HG03442 (cell line): ENCODE data around the gene LTBP1.

Experiments used
- ATAC-seq: cut with Tn5 transposase; IDR thresholded peaks from one replicate; pipeline ENCODE4 v1.9.1; 2021; ENCODE audit warnings: mild to moderate bottlenecking, moderate library complexity; ENCODE audit not compliant: unreplicated experiment

LTBP1 gene

GRCh38 chr2:33289961-33290360 is 343.2 kb downstream of the LTBP1 start:
- ATAC-seq: no peak

GRCh38 chr2:33291278-33292013 is 344.7 kb downstream of the LTBP1 start:
- no peak for ATAC-seq

GRCh38 chr2:33292063-33292462 is 345.3 kb downstream of the LTBP1 start:
- no peak for ATAC-seq

- ATAC-seq: no peak
Observed at GRCh38 chr2:33292981-33293595, 346.3 kb downstream of the LTBP1 start.

- ATAC-seq: no peak
Observed at GRCh38 chr2:33298233-33298632, 351.5 kb downstream of the LTBP1 start.

GRCh38 chr2:33301355-33301754 is 354.6 kb downstream of the LTBP1 start:
- no peak for ATAC-seq

GRCh38 chr2:33302348-33302747 is 355.6 kb downstream of the LTBP1 start:
- ATAC-seq: no peak

GRCh38 chr2:33304032-33304864 is 357.5 kb downstream of the LTBP1 start:
- no peak for ATAC-seq

- no peak for ATAC-seq
Observed at GRCh38 chr2:33307659-33308270, 361.0 kb downstream of the LTBP1 start.

- ATAC-seq: no peak
Observed at GRCh38 chr2:33312355-33312754, 365.6 kb downstream of the LTBP1 start.

GRCh38 chr2:33313039-33313438 is 366.3 kb downstream of the LTBP1 start:
- ATAC-seq: no peak

GRCh38 chr2:33314541-33314940 is 367.8 kb downstream of the LTBP1 start:
- no peak for ATAC-seq

GRCh38 chr2:33316328-33316727 is 369.6 kb downstream of the LTBP1 start:
- ATAC-seq: no peak

- no peak for ATAC-seq
Observed at GRCh38 chr2:33317369-33318007, 370.7 kb downstream of the LTBP1 start.

GRCh38 chr2:33318456-33318855 is 371.7 kb downstream of the LTBP1 start:
- no peak for ATAC-seq

GRCh38 chr2:33320573-33320972 is 373.8 kb downstream of the LTBP1 start:
- no peak for ATAC-seq

- ATAC-seq: peak; percentile 73
Observed at GRCh38 chr2:33321236-33321771, 374.6 kb downstream of the LTBP1 start.

- ATAC-seq: no peak
Observed at GRCh38 chr2:33321876-33322483, 375.2 kb downstream of the LTBP1 start.

GRCh38 chr2:33322612-33323011 is 375.9 kb downstream of the LTBP1 start:
- no peak for ATAC-seq

GRCh38 chr2:33323957-33324356 is 377.2 kb downstream of the LTBP1 start:
- ATAC-seq: no peak
